HFF-Myc (cell line): ENCODE measurements around the gene PRSS2.
"Not testable (repeated sequence)": the region's sequence is repeated elsewhere in the genome, so short reads cannot be mapped to it uniquely, and the experiment has no call there.

Experiments
- DNase-seq: peaks from one replicate; pipeline ENCODE4 v3.0.0-alpha.2; 2011; ENCODE audit warnings: low read depth; ENCODE audit errors: extremely low read depth
- H3K4me3 ChIP-seq: replicated peaks from 2 replicates; pipeline ENCODE4 v1.5.1; 2011; ENCODE audit warnings: low read depth, mild to moderate bottlenecking, control low read depth, low read length
- CTCF ChIP-seq: IDR thresholded peaks from 2 replicates; pipeline ENCODE4 v1.5.1; 2012; ENCODE audit warnings: mild to moderate bottlenecking, low read depth, low read length, control low read depth; ENCODE audit errors: missing control alignments

The PRSS2 gene

GRCh38 chr7:142752376-142753225 is 18.2 kb upstream of the PRSS2 start:
- no peak for TF ChIP-seq CTCF
- DNase-seq: no peak
- H3K4me3 ChIP-seq: no peak overlapping the region

- H3K4me3 ChIP-seq: no peak overlapping the region
- no peak for TF ChIP-seq CTCF
- DNase-seq: no peak
Measured at GRCh38 chr7:142753366-142753765, 17.4 kb upstream of the PRSS2 start.

- DNase-seq: peak; percentile 81
Measured at GRCh38 chr7:142753925-142754491, 16.8 kb upstream of the PRSS2 start.

GRCh38 chr7:142754681-142755575 is 15.8 kb upstream of the PRSS2 start:
- no peak for TF ChIP-seq CTCF
- H3K4me3 ChIP-seq: no peak overlapping the region
- peak; percentile 39 for DNase-seq

More at GRCh38 chr7:142753925-142754491, 16.8 kb upstream of the PRSS2 start:
- H3K4me3 ChIP-seq: not testable (repeated sequence)

- H3K4me3 ChIP-seq, DNase-seq: not testable (repeated sequence)
Measured at GRCh38 chr7:142758312-142758711, 12.5 kb upstream of the PRSS2 start.

- no peak for DNase-seq
- TF ChIP-seq CTCF: no peak
Measured at GRCh38 chr7:142759433-142759832, 11.3 kb upstream of the PRSS2 start.

GRCh38 chr7:142760071-142760642 is 10.6 kb upstream of the PRSS2 start:
- no peak for DNase-seq
- H3K4me3 ChIP-seq: no peak overlapping the region
- no peak for TF ChIP-seq CTCF

More at GRCh38 chr7:142759433-142759832, 11.3 kb upstream of the PRSS2 start:
- H3K4me3 ChIP-seq: no peak overlapping the region

- not testable (repeated sequence) for H3K4me3 ChIP-seq, DNase-seq
Measured at GRCh38 chr7:142761606-142762005, 9.2 kb upstream of the PRSS2 start.
